Measurements from ENCODE around the gene MYO16.

MYO16 gene

GRCh38 chr13:109156181-109156935 lies 526.9 kb downstream of the MYO16 start:
- ChIA-PET POLR2A (interaction anchor here (0.6 kb wide), 1 partner anchor 56 kb away, joined by 3 read pairs; no protein-coding TSS in a partner anchor), CTCF (interaction anchor here (0.6 to 0.7 kb wide), 5 partner anchors 10 to 1246 kb away, joined by 3 to 8 read pairs (median 3); no protein-coding TSS in a partner anchor)

GRCh38 chr13:109157275-109157674 lies 527.9 kb downstream of the MYO16 start:
- CTCF ChIA-PET = interaction anchor here (0.7 kb wide), 2 partner anchors 583 to 1245 kb away, joined by 3 read pairs; no protein-coding TSS in a partner anchor
- Histone ChIP-seq H3K27ac (ENCODE audit: extremely low read depth, low read depth, low read length) (no peak overlapping the region), H3K4me1 (ENCODE audit: control insufficient read depth, insufficient read depth, low read length) (no peaks in the 10 kb centered on the region), H3K9me3 (ENCODE audit: control insufficient read depth, insufficient read depth, low read depth, low read length) (no peaks in the 10 kb centered on the region), H3K4me3 (ENCODE audit: low read depth, low read length) (no peak overlapping the region), H3K36me3 (ENCODE audit: control insufficient read depth in 2 of 2, insufficient read depth in 1 of 2, low read length in 2 of 2) (no peaks in the 10 kb centered on the region)
- POLR2A ChIA-PET = interaction anchor here (0.6 kb wide), 1 partner anchor 55 kb away, joined by 3 read pairs; no protein-coding TSS in a partner anchor
- TF ChIP-seq ZNF366 (tag by site-specific recombination; conservative IDR thresholded peaks at IDR 0.05) = no peak
- no peak for TF ChIP-seq ZNF558 (tag by site-specific recombination; IDR thresholded peaks at IDR 0.05)
- TF ChIP-seq MYNN (tag by site-specific recombination; IDR thresholded peaks at IDR 0.05; ENCODE audit: borderline replicate concordance) = no peak
- TF ChIP-seq ZNF645 (tag by site-specific recombination; IDR thresholded peaks at IDR 0.05) = no peak
- TF ChIP-seq ZNF324 (tag by site-specific recombination; IDR thresholded peaks at IDR 0.05) = no peak
- TF ChIP-seq ZNF514 (tag by site-specific recombination; IDR thresholded peaks at IDR 0.05) = no peak
- no peak for TF ChIP-seq ZNF335 (tag by site-specific recombination; conservative IDR thresholded peaks at IDR 0.05)
- TF ChIP-seq ZNF76 (tag by site-specific recombination; IDR thresholded peaks at IDR 0.05; ENCODE audit: borderline replicate concordance, low read depth) = no peak
- TF ChIP-seq ZNF223 (tag by site-specific recombination; IDR thresholded peaks at IDR 0.05) = no peak
- TF ChIP-seq ZBTB48 (tag by site-specific recombination; IDR thresholded peaks at IDR 0.05) = no peak

More at GRCh38 chr13:109156181-109156935, 526.9 kb downstream of the MYO16 start:
- Histone ChIP-seq H3K9me3 (ENCODE audit: control insufficient read depth, insufficient read depth, low read depth, low read length) (no peaks in the 10 kb centered on the region), H3K27ac (ENCODE audit: extremely low read depth, low read depth, low read length) (no peak overlapping the region), H3K4me3 (ENCODE audit: low read depth, low read length) (no peak overlapping the region), H3K36me3 (ENCODE audit: control insufficient read depth in 2 of 2, insufficient read depth in 1 of 2, low read length in 2 of 2) (no peaks in the 10 kb centered on the region), H3K4me1 (ENCODE audit: control insufficient read depth, insufficient read depth, low read length) (no peaks in the 10 kb centered on the region)
- no peak for TF ChIP-seq ZBTB7A (tag by site-specific recombination; IDR thresholded peaks at IDR 0.05; ENCODE audit: low read depth)
- TF ChIP-seq YY1 (tag by site-specific recombination; IDR thresholded peaks at IDR 0.05) = no peak
- TF ChIP-seq ZNF214 (tag by site-specific recombination; IDR thresholded peaks at IDR 0.05; ENCODE audit: borderline replicate concordance) = no peak
- TF ChIP-seq HIC1 (tag by site-specific recombination; IDR thresholded peaks at IDR 0.05) = no peak
- no peak for TF ChIP-seq ZNF610 (tag by site-specific recombination; IDR thresholded peaks at IDR 0.05; ENCODE audit: borderline replicate concordance)
- no peak for TF ChIP-seq GFI1B (tag by site-specific recombination; IDR thresholded peaks at IDR 0.05)
- no peak for TF ChIP-seq ZNF239 (tag by site-specific recombination; IDR thresholded peaks at IDR 0.05)
- no peak for TF ChIP-seq ZNF426 (tag by site-specific recombination; IDR thresholded peaks at IDR 0.05)
- TF ChIP-seq KLF16 (tag by site-specific recombination; IDR thresholded peaks at IDR 0.05) = no peak
- no peak for TF ChIP-seq ZNF792 (tag by site-specific recombination; IDR thresholded peaks at IDR 0.05)
- TF ChIP-seq ZBTB10 (tag by site-specific recombination; IDR thresholded peaks at IDR 0.05) = no peak
- no peak for TF ChIP-seq ZNF354C (tag by site-specific recombination; IDR thresholded peaks at IDR 0.05; ENCODE audit: borderline replicate concordance, low read depth)
- no peak for TF ChIP-seq PRDM6 (tag by site-specific recombination; IDR thresholded peaks at IDR 0.05)
- no peak for TF ChIP-seq MZF1 (tag by site-specific recombination; IDR thresholded peaks at IDR 0.05; ENCODE audit: borderline replicate concordance)
- no peak for TF ChIP-seq ZNF23 (tag by site-specific recombination; IDR thresholded peaks at IDR 0.05; ENCODE audit: borderline replicate concordance)

Data from HEK293 (cell line).